ENCODE measurements around the gene C4orf51.

DNA sequence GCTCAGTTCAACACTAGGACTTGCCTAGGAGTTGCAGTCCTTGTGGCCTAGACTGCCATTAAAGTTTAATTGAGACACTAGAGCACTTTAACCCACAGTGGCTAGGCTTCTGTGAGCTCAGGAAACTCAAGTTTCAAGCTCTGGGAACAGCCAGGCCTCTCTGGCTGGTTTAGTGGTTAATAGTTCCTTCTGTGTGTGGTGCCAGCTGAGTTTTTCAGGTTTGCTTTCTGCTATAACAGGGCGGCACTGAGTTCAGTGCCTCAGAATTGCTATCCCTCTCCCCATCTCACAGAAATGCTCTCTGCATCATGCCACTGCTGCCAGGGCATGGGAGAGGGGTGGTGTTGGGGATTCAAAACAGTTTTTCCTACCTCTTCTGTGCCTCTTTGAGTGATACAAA lies 44.8 kb upstream of the C4orf51 start:
- TF ChIP-seq EP300 (IDR thresholded peaks at IDR 0.05) (no peak), POLR2A (IDR thresholded peaks at IDR 0.05) (no peak)
- TF ChIP-seq, protein P1, sequence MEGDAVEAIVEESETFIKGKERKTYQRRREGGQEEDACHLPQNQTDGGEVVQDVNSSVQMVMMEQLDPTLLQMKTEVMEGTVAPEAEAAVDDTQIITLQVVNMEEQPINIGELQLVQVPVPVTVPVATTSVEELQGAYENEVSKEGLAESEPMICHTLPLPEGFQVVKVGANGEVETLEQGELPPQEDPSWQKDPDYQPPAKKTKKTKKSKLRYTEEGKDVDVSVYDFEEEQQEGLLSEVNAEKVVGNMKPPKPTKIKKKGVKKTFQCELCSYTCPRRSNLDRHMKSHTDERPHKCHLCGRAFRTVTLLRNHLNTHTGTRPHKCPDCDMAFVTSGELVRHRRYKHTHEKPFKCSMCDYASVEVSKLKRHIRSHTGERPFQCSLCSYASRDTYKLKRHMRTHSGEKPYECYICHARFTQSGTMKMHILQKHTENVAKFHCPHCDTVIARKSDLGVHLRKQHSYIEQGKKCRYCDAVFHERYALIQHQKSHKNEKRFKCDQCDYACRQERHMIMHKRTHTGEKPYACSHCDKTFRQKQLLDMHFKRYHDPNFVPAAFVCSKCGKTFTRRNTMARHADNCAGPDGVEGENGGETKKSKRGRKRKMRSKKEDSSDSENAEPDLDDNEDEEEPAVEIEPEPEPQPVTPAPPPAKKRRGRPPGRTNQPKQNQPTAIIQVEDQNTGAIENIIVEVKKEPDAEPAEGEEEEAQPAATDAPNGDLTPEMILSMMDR (IDR thresholded peaks at IDR 0.05): no peak

All from sigmoid colon (tissue), 4 donors.